ENCODE results near the gene LAMC3. TPM values are rescaled to one million over a fixed set of nuclear protein-coding genes. Genes with fewer than 3 reads are reported as not detected.
"Not testable (repeated sequence)": the region's sequence is repeated elsewhere in the genome, so short reads cannot be mapped to it uniquely, and the experiment has no call there.

The LAMC3 gene
- total and polyA plus RNA-seq, 7 experiments from 2014 or later, result 0.07 to 9.2 (median 3.5) TPM

DNA sequence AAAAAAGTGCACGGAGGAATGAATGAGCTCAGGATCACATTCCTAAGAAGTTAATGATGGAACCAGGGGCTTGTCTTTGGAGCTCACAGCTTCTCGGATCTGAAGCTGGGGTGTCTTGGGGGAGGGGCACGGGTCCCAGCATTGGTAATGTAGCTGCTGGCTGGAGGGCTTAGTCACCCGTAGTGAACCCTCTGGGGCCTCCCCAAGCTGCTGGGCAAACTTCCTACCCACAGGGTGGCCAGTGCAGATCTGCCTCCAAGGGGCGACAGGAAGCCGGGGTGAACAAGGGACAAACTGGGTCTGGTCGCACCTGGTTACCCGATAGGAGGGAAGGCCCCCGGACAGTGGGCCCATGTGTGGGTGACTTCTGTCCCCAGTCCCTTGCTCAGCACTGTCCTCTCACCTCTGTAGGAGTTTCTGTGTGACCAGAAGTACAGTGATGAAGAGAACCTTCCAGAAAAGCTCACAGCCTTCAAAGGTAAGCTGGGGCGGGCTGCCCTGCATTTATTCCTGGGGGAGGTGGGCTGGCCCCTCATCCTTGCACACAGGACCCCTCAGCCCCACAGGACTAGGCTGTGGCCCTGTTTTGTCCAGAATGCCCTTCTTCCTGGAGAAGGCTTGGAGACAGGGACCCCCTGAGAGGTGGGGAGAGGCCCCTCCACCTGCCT is 102.3 kb downstream of the LAMC3 start:
- intact Hi-C loops (cut with micrococcal nuclease), result no loop called here
- no peak for ATAC-seq
- no peak for DNase-seq
- no peak overlapping the region for H3K27ac ChIP-seq (ENCODE audit: low read depth, low read length)
- H3K36me3 ChIP-seq (ENCODE audit: control insufficient read depth in 2 of 3, insufficient read depth in 3 of 3, low read length in 3 of 3), result no peaks in the 10 kb centered on the region
- Mint-ChIP-seq H3K9me3 (no peaks in the 10 kb centered on the region), H3K27ac (no peak overlapping the region), H3K27me3 (peaks cover 0 to 3% (median 0%) of the 10 kb centered on the region in 5 donors), H3K4me1 (peaks cover 0 to 2% (median 0%) of the 10 kb centered on the region in 7 donors), H3K36me3 (no peaks in the 10 kb centered on the region), H3K4me3 (no peak overlapping the region)
- H3K9me3 ChIP-seq (ENCODE audit: control insufficient read depth in 2 of 3, low read length in 3 of 3), result no peaks in the 10 kb centered on the region
- ChIA-PET POLR2A (no interaction called here), CTCF (interaction anchor here (0.6 kb wide), 1 partner anchor 47 kb away, joined by 4 read pairs; no protein-coding TSS in a partner anchor)
- H3K27me3 ChIP-seq (ENCODE audit: control insufficient read depth in 2 of 2, insufficient read depth in 2 of 2, low read length in 2 of 2), result no peaks in the 10 kb centered on the region
- H3K4me3 ChIP-seq (ENCODE audit: low read length), result no peak overlapping the region
- H3K4me1 ChIP-seq (ENCODE audit: control insufficient read depth in 2 of 2, insufficient read depth in 2 of 2, low read length in 2 of 2), result no peaks in the 10 kb centered on the region

DNA sequence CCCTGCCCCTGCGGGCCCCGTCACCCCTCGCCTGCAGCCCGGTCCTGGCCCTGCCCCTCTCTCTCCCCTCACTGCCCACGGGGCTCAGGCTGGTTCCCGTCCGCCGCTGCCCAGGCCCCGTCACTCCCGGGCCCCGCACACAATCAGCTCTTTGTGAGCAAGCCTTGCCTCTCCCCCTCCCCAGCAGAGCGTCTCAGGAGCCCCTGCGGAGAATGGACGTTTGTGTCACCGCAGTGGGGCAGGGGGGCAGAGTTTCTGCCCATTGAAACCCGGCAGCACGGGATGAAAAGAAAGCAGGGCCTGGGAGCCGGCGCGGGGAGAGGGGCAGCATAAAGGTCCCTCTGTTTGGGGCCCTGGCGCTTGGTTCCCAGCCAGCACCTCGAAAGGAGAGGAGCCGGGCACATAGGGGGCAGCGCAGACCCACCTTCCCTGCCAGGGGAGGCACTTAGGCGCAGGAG is 102.9 kb downstream of the LAMC3 start:
- H3K4me3 Mint-ChIP-seq, result no peak overlapping the region
- intact Hi-C loops (cut with micrococcal nuclease), result no loop called here

DNA sequence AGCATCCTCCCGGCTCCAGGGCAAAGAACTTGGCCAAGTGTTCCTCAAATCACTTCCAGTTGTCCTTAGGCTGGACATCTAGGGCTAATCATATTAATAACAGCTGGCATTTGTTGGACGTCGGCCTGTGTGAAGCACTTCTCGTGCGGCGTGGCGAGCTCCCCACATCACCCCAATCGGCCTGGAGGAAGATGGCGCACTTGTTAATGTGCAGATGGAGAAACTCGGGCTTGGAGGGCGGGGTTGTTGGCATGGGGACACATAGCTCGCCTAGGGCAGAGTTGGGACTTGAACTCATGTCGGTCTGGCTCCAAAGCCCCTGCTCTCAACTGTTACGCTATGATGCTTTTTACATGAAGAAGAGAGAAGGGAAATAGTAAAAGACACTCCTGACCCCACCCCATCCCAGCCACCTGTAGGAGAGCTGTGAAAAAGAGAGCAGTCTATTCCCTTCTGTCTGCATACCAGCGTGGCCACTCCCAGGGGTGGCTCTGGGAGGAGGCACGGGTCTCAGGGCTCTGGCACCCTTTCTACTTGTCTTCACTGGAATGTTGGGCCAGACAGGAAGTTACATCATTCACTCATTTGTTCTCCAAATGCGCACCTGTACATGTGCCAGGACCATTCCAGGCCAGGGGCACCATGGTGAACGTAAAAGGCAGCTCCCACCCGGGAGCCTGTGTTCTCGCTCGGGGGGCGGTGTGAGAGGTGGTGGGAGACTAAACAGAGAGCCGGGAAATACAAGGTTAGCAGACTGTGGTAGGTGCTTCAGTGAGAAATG is 103.6 kb downstream of the LAMC3 start:
- CTCF ChIA-PET, result no interaction called here
- Mint-ChIP-seq H3K4me1 (peaks cover 0 to 2% (median 0%) of the 10 kb centered on the region in 7 donors), H3K9me3 (no peaks in the 10 kb centered on the region), H3K27ac (no peak overlapping the region), H3K4me3 (no peak overlapping the region), H3K36me3 (no peaks in the 10 kb centered on the region), H3K27me3 (peaks cover 0 to 3% (median 0%) of the 10 kb centered on the region in 5 donors)
- H3K27ac ChIP-seq (ENCODE audit: low read depth, low read length), result no peak overlapping the region
- POLR2A ChIA-PET, result no interaction called here
- H3K27me3 ChIP-seq (ENCODE audit: control insufficient read depth in 2 of 2, insufficient read depth in 2 of 2, low read length in 2 of 2), result no peaks in the 10 kb centered on the region
- H3K36me3 ChIP-seq (ENCODE audit: control insufficient read depth in 2 of 3, insufficient read depth in 3 of 3, low read length in 3 of 3), result no peaks in the 10 kb centered on the region
- ATAC-seq, result no peak
- intact Hi-C loops (cut with micrococcal nuclease), result no loop called here
- no peak overlapping the region for H3K4me3 ChIP-seq (ENCODE audit: low read length)
- no peak for DNase-seq
- no peaks in the 10 kb centered on the region for H3K4me1 ChIP-seq (ENCODE audit: control insufficient read depth in 2 of 2, insufficient read depth in 2 of 2, low read length in 2 of 2)
- H3K9me3 ChIP-seq (ENCODE audit: control insufficient read depth in 2 of 3, low read length in 3 of 3), result no peaks in the 10 kb centered on the region

More for the DNA sequence above, 102.9 kb downstream of the LAMC3 start:
- H3K27me3 ChIP-seq (ENCODE audit: control insufficient read depth in 2 of 2, insufficient read depth in 2 of 2, low read length in 2 of 2), result no peaks in the 10 kb centered on the region
- no peak overlapping the region for H3K27ac ChIP-seq (ENCODE audit: low read depth, low read length)
- DNase-seq (no peak), ATAC-seq (no peak)
- ChIA-PET POLR2A (no interaction called here), CTCF (no interaction called here)
- H3K4me1 ChIP-seq (ENCODE audit: control insufficient read depth in 2 of 2, insufficient read depth in 2 of 2, low read length in 2 of 2), result no peaks in the 10 kb centered on the region
- H3K4me1 Mint-ChIP-seq, result peaks cover 0 to 2% (median 0%) of the 10 kb centered on the region in 7 donors
- H3K9me3 Mint-ChIP-seq, result no peaks in the 10 kb centered on the region
- H3K36me3 Mint-ChIP-seq, result no peaks in the 10 kb centered on the region
- no peak overlapping the region for H3K27ac Mint-ChIP-seq
- peaks cover 0 to 3% (median 0%) of the 10 kb centered on the region in 5 donors for H3K27me3 Mint-ChIP-seq
- H3K9me3 ChIP-seq (ENCODE audit: control insufficient read depth in 2 of 3, low read length in 3 of 3), result no peaks in the 10 kb centered on the region
- no peaks in the 10 kb centered on the region for H3K36me3 ChIP-seq (ENCODE audit: control insufficient read depth in 2 of 3, insufficient read depth in 3 of 3, low read length in 3 of 3)
- H3K4me3 ChIP-seq (ENCODE audit: low read length), result no peak overlapping the region

DNA sequence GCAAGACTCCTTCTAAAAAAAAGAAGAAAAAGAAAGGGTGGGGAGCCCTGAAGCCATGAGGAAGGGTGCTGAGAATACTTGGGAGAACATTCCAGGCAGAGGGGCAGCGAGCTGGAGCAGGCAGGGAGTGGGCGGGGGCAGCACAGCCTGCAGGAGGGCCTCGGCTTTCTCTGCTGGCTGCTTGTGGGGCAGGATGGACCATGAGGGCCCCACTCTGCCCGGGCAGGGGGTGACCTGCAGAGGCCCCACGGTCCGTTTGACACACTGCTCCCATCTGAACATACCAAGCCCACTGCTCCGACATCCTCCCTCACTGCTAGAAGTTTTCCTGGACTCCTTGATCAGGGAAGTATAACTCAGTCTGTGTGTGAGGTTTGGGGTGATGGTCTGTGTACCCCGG is 104.7 kb downstream of the LAMC3 start:
- Histone ChIP-seq H3K4me1 (ENCODE audit: control insufficient read depth in 2 of 2, insufficient read depth in 2 of 2, low read length in 2 of 2) (no peaks in the 10 kb centered on the region), H3K4me3 (ENCODE audit: low read length) (no peak overlapping the region), H3K27me3 (ENCODE audit: control insufficient read depth in 2 of 2, insufficient read depth in 2 of 2, low read length in 2 of 2) (no peaks in the 10 kb centered on the region), H3K36me3 (ENCODE audit: control insufficient read depth in 2 of 3, insufficient read depth in 3 of 3, low read length in 3 of 3) (no peaks in the 10 kb centered on the region), H3K27ac (ENCODE audit: low read depth, low read length) (no peak overlapping the region), H3K9me3 (ENCODE audit: control insufficient read depth in 2 of 3, low read length in 3 of 3) (no peaks in the 10 kb centered on the region)
- intact Hi-C loops (cut with micrococcal nuclease), result no loop called here
- DNase-seq (no peak), ATAC-seq (no peak)
- no peaks in the 10 kb centered on the region for H3K36me3 Mint-ChIP-seq
- ChIA-PET POLR2A (interaction anchor here (0.6 kb wide), 1 partner anchor 1023 kb away, joined by 3 read pairs; no protein-coding TSS in a partner anchor), CTCF (no interaction called here)
- H3K4me3 Mint-ChIP-seq, result no peak overlapping the region
- peaks cover 0 to 2% (median 0%) of the 10 kb centered on the region in 7 donors for H3K4me1 Mint-ChIP-seq
- H3K27ac Mint-ChIP-seq, result no peak overlapping the region
- peaks cover 0 to 4% (median 0%) of the 10 kb centered on the region in 5 donors for H3K27me3 Mint-ChIP-seq
- no peaks in the 10 kb centered on the region for H3K9me3 Mint-ChIP-seq

DNA sequence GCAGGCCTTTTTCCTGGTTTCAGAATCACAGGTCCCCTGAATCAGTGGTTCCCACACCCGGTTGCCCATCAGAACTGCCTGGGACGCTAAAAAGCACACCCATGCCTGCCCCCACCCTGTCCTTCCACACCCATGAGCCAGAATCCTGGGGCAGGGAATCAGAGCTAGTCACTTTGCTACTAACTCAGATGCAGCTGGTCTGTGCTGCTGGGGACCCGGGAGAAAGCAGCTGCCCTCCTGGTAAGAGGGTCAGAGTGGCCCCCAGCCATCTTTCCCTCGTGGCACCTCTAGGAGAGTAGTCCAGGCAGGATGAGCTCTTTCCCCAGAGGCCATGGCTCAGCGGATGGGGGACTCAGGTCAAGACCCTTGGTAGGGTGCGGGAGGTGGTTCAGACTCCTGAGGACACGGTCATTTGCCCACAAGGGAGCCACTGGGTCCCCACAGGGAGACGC is 105.1 kb downstream of the LAMC3 start:
- H3K27ac ChIP-seq (ENCODE audit: low read depth, low read length), result no peak overlapping the region
- H3K27ac Mint-ChIP-seq, result no peak overlapping the region
- ATAC-seq (no peak), DNase-seq (no peak)
- no peaks in the 10 kb centered on the region for H3K4me1 ChIP-seq (ENCODE audit: control insufficient read depth in 2 of 2, insufficient read depth in 2 of 2, low read length in 2 of 2)
- intact Hi-C loops (cut with micrococcal nuclease), result no loop called here
- peaks cover 0 to 7% (median 0%) of the 10 kb centered on the region in 5 donors for H3K27me3 Mint-ChIP-seq
- ChIA-PET CTCF (no interaction called here), POLR2A (interaction anchor here (0.6 kb wide), 1 partner anchor 1023 kb away, joined by 3 read pairs; no protein-coding TSS in a partner anchor)
- H3K9me3 Mint-ChIP-seq, result no peaks in the 10 kb centered on the region
- H3K27me3 ChIP-seq (ENCODE audit: control insufficient read depth in 2 of 2, insufficient read depth in 2 of 2, low read length in 2 of 2), result no peaks in the 10 kb centered on the region
- no peak overlapping the region for H3K4me3 ChIP-seq (ENCODE audit: low read length)
- H3K36me3 Mint-ChIP-seq, result no peaks in the 10 kb centered on the region
- no peaks in the 10 kb centered on the region for H3K9me3 ChIP-seq (ENCODE audit: control insufficient read depth in 2 of 3, low read length in 3 of 3)
- peaks cover 0 to 2% (median 0%) of the 10 kb centered on the region in 7 donors for H3K4me1 Mint-ChIP-seq
- H3K36me3 ChIP-seq (ENCODE audit: control insufficient read depth in 2 of 3, insufficient read depth in 3 of 3, low read length in 3 of 3), result no peaks in the 10 kb centered on the region
- H3K4me3 Mint-ChIP-seq, result no peak overlapping the region

DNA sequence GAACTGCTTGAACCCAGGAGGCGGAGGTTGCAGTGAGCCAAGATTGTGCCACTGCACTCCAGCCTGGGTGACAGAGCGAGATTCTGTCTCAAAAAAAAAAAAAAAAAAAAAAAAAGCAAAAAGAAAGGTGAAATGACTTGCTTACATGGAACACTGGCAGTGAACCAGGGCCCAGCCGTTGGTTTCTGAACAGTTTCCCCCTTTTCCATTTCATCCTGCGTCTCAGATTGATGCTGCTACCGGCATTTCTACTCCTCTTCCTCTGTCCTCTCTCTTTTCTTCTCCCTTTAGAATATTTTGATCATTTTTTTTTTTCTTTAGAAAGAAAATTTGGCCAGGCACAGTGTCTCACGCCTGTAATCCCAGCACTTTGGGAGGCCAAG is 106.4 kb downstream of the LAMC3 start:
- H3K27ac ChIP-seq (ENCODE audit: low read depth, low read length); H3K4me1 ChIP-seq (ENCODE audit: control insufficient read depth in 2 of 2, insufficient read depth in 2 of 2, low read length in 2 of 2); H3K4me3 ChIP-seq (ENCODE audit: low read length); H3K36me3 Mint-ChIP-seq; H3K27me3 ChIP-seq (ENCODE audit: control insufficient read depth in 2 of 2, insufficient read depth in 2 of 2, low read length in 2 of 2); ATAC-seq; POLR2A ChIA-PET; H3K36me3 ChIP-seq (ENCODE audit: control insufficient read depth in 2 of 3, insufficient read depth in 3 of 3, low read length in 3 of 3); H3K4me1 Mint-ChIP-seq; H3K9me3 ChIP-seq (ENCODE audit: control insufficient read depth in 2 of 3, low read length in 3 of 3); intact Hi-C loops (cut with micrococcal nuclease); DNase-seq; H3K4me3 Mint-ChIP-seq; H3K27me3 Mint-ChIP-seq; CTCF ChIA-PET; H3K9me3 Mint-ChIP-seq: not testable (repeated sequence)
- peak overlapping the region in 1 of 9 donors; percentile 51 for H3K27ac Mint-ChIP-seq
